Adrenal gland (tissue), 12 donors: ENCODE data around the gene PEAK1. TPM values are rescaled to one million over a fixed set of nuclear protein-coding genes. Genes with fewer than 3 reads are reported as not detected.
A peak's percentile ranks its signal among the peaks of the same experiment; 100 is the strongest.

ENCODE experiments used
- DNase-seq, 7 donors: peaks; one replicate each; pipeline ENCODE4 v3.0.0-alpha.2; 2019 to 2020
- H3K27ac ChIP-seq, 5 donors: fragments of 200-600 bp; sonication (generic) in 4 of 5; 1 replicate in 3 of 5; 2 replicates in 2 of 5; pipeline versions ENCODE4 v1.5.1 to v1.8.0; 2016 to 2020; ENCODE audit warnings: mild to moderate bottlenecking in 1 of 5
- H3K27me3 ChIP-seq: fragments of 200-600 bp; 2 replicates; pipeline ENCODE4 v1.8.0; 2021
- H3K36me3 ChIP-seq, 2 donors: fragments of 200-600 bp; replicated peaks in 1 of 2; 1 replicate in 1 of 2; 2 replicates in 1 of 2; pipeline versions ENCODE4 v1.5.1 to v1.8.0; 2018 to 2022
- H3K4me1 ChIP-seq, 2 donors: fragments of 200-600 bp; replicated peaks in 1 of 2; 1 replicate in 1 of 2; 2 replicates in 1 of 2; pipeline versions ENCODE4 v1.5.1 to v1.8.0; 2018 to 2021
- H3K4me3 ChIP-seq, 4 donors: fragments of 200-600 bp; sonication (generic) in 3 of 4; one replicate each; pipeline ENCODE4 v1.5.1; 2016 to 2018
- H3K9me3 ChIP-seq, 3 donors: fragments of 200-600 bp; sonication (generic) in 1 of 3; replicated peaks in 1 of 3; 1 replicate in 2 of 3; 2 replicates in 1 of 3; pipeline versions ENCODE4 v1.5.1 to v1.8.0; 2016 to 2021
- POLR2A ChIP-seq, 2 donors: fragments of 450-650 bp; IDR thresholded peaks; one replicate each; pipeline ENCODE4 v1.6.1; 2017; ENCODE audit warnings: antibody characterized with exemption in 2 of 2, mild to moderate bottlenecking in 2 of 2, moderate library complexity in 1 of 2
- WGBS, 4 donors: extraction: QIAGEN DNeasy Blood & Tissue Kit in 2 of 4; methylation state at CpG; one replicate each; pipeline versions ENCODE4 v1.1.5 to v1.1.7; 2013 to 2017; 5-methylcytosine and 5-hydroxymethylcytosine counted together
- intact Hi-C, 2 donors: fragments of 100-400 bp; cut with DNase I; formaldehyde crosslinking; loops; one replicate each; pipeline versions ENCODE4 v1.14.1 to v1.15.0; 2022 to 2023
- polyA plus RNA-seq, 3 donors: library from polyadenylated mRNA; stranded (reverse); fragments of 200-250 nt in 2 of 3; fragments of 350-450 nt in 1 of 3; fragmentation: Illumina TruSeq in 1 of 3; extraction: RNeasy Lipid Tissue Mini Kit (QIAGEN cat#74804) in 1 of 3; gene quantifications; one replicate each; pipeline ENCODE4 v1.2.3, GENCODE V29; 2013 to 2014
- total RNA-seq, 9 donors: library from RNA; depleted of rRNA in 4 of 9; stranded (reverse); fragments of >200 nt in 4 of 9; fragments of 120-200 nt in 1 of 9; fragmentation: NEBNext Ultra II Directional in 1 of 9; extraction: Animal tissue kit (Norgen Biotek cat#: 25700) in 1 of 9; gene quantifications; one replicate each; pipeline versions ENCODE4 v1.1.0 to v1.2.4, GENCODE V29; 2013 to 2023
- TF ChIP-seq, protein P1 (sequence below), 6 experiments: fragments of 450-650 bp in 4 of 6; fragments of 200-600 bp in 2 of 6; sonication (generic) in 1 of 6; IDR thresholded peaks; 1 replicate in 5 of 6; 2 replicates in 1 of 6; pipeline versions ENCODE4 v1.5.1 to v1.8.0; 2016 to 2021; ENCODE audit warnings: antibody characterized with exemption in 6 of 6, mild to moderate bottlenecking in 2 of 6, moderate library complexity in 1 of 6
- donor health status: healthy with polysubstance abuse.
- donor health status: Bipolar disorder and iron deficiency.
- donor health status: DM: yes; HTN: yes; CAD: no.
- donor health status: DM: no; HTN: no; CAD: no.
- donor health status: DM: no; HTN: no; CAD: no.
- donor health status: DM: yes; HTN: yes; CAD: no.

PEAK1 gene
- total and polyA plus RNA-seq, 12 donors: 3.1 to 68.4 (median 26.4) TPM

GRCh38 chr15:77311020-77311419 lies 108.9 kb downstream of the PEAK1 start:
- TF ChIP-seq POLR2A (IDR thresholded peaks at IDR 0.05): no peak
- TF ChIP-seq, protein P1, sequence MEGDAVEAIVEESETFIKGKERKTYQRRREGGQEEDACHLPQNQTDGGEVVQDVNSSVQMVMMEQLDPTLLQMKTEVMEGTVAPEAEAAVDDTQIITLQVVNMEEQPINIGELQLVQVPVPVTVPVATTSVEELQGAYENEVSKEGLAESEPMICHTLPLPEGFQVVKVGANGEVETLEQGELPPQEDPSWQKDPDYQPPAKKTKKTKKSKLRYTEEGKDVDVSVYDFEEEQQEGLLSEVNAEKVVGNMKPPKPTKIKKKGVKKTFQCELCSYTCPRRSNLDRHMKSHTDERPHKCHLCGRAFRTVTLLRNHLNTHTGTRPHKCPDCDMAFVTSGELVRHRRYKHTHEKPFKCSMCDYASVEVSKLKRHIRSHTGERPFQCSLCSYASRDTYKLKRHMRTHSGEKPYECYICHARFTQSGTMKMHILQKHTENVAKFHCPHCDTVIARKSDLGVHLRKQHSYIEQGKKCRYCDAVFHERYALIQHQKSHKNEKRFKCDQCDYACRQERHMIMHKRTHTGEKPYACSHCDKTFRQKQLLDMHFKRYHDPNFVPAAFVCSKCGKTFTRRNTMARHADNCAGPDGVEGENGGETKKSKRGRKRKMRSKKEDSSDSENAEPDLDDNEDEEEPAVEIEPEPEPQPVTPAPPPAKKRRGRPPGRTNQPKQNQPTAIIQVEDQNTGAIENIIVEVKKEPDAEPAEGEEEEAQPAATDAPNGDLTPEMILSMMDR (IDR thresholded peaks at IDR 0.05): no peak
- Histone ChIP-seq H3K27me3 (no peaks in the 10 kb centered on the region), H3K9me3 (no peaks in the 10 kb centered on the region), H3K4me3 (no peak overlapping the region), H3K36me3 (no peaks in the 10 kb centered on the region), H3K27ac (no peak overlapping the region), H3K4me1 (peaks cover 8 to 10% of the 10 kb centered on the region in 2 donors)
- intact Hi-C loops: no loop called here
- WGBS, 4 donors: 89 to 97% (median 94%) methylated on average over 4 of the region's 4 CpGs
- DNase-seq: no peak

DNA sequence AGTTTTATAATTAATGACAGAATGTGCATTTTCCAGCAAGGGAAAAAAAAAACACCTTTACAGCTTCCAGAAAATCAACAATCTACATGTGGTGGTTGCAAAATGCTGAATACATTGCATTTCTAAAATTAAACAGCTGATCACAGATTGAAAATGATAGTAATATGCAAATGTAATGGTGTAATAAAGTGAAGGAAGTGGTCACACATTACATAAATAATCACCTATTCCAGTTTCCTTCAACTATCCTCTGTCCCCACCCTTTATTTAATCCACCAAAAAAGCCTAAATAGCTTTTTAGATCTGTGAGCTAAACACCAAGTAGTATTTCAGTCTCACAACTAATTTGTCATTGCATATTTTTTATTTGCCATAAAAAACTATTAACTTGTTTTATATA lies 110.5 kb downstream of the PEAK1 start:
- H3K4me3 ChIP-seq: no peak overlapping the region
- H3K4me1 ChIP-seq: peaks cover 8 to 14% of the 10 kb centered on the region in 2 donors
- no peak for DNase-seq
- H3K27ac ChIP-seq: no peak overlapping the region
- H3K9me3 ChIP-seq: no peaks in the 10 kb centered on the region
- intact Hi-C loops: no loop called here
- no peak for TF ChIP-seq POLR2A (IDR thresholded peaks at IDR 0.05)
- TF ChIP-seq, protein P1 (IDR thresholded peaks at IDR 0.05): no peak
- H3K36me3 ChIP-seq: no peaks in the 10 kb centered on the region
- H3K27me3 ChIP-seq: no peaks in the 10 kb centered on the region

DNA sequence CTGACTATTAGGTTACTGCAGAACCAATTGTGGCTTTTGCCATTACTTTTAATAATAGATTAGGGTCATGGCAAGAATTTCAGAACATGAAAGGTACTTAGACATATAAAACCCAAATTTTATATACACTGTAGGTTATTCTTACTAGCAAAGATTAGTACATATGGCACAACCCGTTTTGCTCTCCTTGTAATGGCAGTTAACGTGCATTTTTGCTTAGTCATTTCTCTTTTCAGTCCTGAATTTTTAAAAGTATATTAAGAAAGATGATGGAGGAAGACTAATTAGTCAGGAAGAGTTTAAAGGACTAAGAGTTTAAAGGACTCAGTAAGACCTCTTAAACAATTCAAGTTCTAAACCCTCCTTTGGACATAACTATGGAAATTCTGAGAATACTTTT lies 114.0 kb downstream of the PEAK1 start:
- no peak for DNase-seq
- TF ChIP-seq, protein P1 (IDR thresholded peaks at IDR 0.05): no peak
- no peak for TF ChIP-seq POLR2A (IDR thresholded peaks at IDR 0.05)
- no peaks in the 10 kb centered on the region for H3K27me3 ChIP-seq
- no peak overlapping the region for H3K4me3 ChIP-seq
- intact Hi-C loops: no loop called here
- peaks cover 8 to 14% of the 10 kb centered on the region in 2 donors for H3K4me1 ChIP-seq
- 33 to 61% (median 54%) methylated on average over 2 of the region's 2 CpGs for WGBS, 4 donors
- H3K36me3 ChIP-seq: no peaks in the 10 kb centered on the region
- no peaks in the 10 kb centered on the region for H3K9me3 ChIP-seq
- peak overlapping the region in 1 of 5 donors; percentile 27 for H3K27ac ChIP-seq

DNA sequence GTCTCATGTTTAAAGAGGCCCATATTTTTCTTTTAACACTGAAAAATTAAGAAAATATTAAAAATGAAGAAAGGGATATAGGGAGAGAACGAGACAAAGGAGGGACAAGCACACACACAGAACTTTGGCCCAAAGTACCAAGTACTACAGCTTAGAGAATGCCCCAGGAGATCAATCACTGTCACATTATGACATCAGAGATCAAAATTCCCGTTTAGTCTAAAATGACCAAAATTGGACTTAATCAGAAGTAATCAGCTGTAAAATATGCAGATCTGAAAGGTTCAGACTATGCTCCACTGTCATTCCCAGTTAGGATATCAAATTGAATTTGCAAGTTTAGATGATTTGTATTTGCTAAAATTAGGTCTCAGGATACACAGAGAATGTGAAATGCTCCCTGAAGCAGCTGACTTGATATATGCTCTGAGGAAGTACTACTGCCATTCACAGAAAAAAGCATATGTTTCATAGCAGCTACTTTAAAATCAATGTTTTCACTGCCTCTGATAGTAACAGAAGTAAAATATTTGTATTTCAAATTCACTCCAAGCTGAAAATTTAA lies 123.0 kb downstream of the PEAK1 start:
- no peak overlapping the region for H3K27ac ChIP-seq
- no peaks in the 10 kb centered on the region for H3K36me3 ChIP-seq
- H3K9me3 ChIP-seq: no peaks in the 10 kb centered on the region
- H3K4me1 ChIP-seq: no peaks in the 10 kb centered on the region
- no peak overlapping the region for H3K4me3 ChIP-seq
- no peaks in the 10 kb centered on the region for H3K27me3 ChIP-seq
- no peak for DNase-seq
- TF ChIP-seq, protein P1 (IDR thresholded peaks at IDR 0.05): no peak
- no peak for TF ChIP-seq POLR2A (IDR thresholded peaks at IDR 0.05)
- WGBS, 4 donors: 54 to 73% (median 64%) methylated on average over 2 of the region's 2 CpGs
- intact Hi-C loops: no loop called here
